Measurements from ENCODE around the gene VPS39. TPM values are rescaled to one million over a fixed set of nuclear protein-coding genes. Genes with fewer than 3 reads are reported as not detected.

The VPS39 gene
- total and polyA plus RNA-seq, 9 of the 15 experiments (the other 6 are each of a cell fraction or from before 2014, with no cell fraction given): 3.2 to 37.3 (median 21.8) TPM

GRCh38 chr15:42111924-42112323, 96.2 kb downstream of the VPS39 start:
- no peaks in the 10 kb centered on the region for H3K36me3 ChIP-seq (ENCODE audit: control insufficient read depth, insufficient read depth, low read length)
- H3K9ac ChIP-seq (ENCODE audit: insufficient read depth in 1 of 2, low read depth in 2 of 2, low read length in 2 of 2): no peak overlapping the region
- H3K27me3 ChIP-seq (ENCODE audit: control insufficient read depth in 2 of 2, insufficient read depth in 2 of 2, low read length in 2 of 2): peaks cover 4 to 9% of the 10 kb centered on the region in 2 experiments; a peak in 3 of 5 replicates
- in situ Hi-C loops (cut with MboI): no loop called here
- no peak overlapping the region for H3K4me3 ChIP-seq
- 0% methylated on average over 4 of the region's 4 CpGs for WGBS (ENCODE audit: insufficient coverage, low coverage, missing lambda C conversion rate)
- H2AFZ ChIP-seq (ENCODE audit: low read depth, low read length): no peak overlapping the region
- ChIA-PET CTCF (ENCODE audit: low intra/inter-chr PET ratio) (no interaction called here), POLR2A (no interaction called here)
- intact Hi-C loops (cut with micrococcal nuclease): no loop called here
- H3K9me3 ChIP-seq (replicated peaks; ENCODE audit: control insufficient read depth, insufficient read depth, low read depth, low read length): no peaks in the 10 kb centered on the region
- no TSS peak for BruUV-seq (replicated peaks)
- no peak overlapping the region for H3K4me2 ChIP-seq (ENCODE audit: insufficient read depth, low read length)
- H3K79me2 ChIP-seq (ENCODE audit: control insufficient read depth, insufficient read depth, low read length): no peaks in the 10 kb centered on the region
- H3K9me1 ChIP-seq (ENCODE audit: control insufficient read depth, insufficient read depth, low read length): no peaks in the 10 kb centered on the region
- H4K20me1 ChIP-seq (replicated peaks; ENCODE audit: control insufficient read depth, insufficient read depth, low read length): no peaks in the 10 kb centered on the region
- no peak for FAIRE-seq
- no peak for ATAC-seq
- H3K27ac ChIP-seq (ENCODE audit: extremely low read depth, low read depth, low read length): no peak overlapping the region
- no peak for DNase-seq (ENCODE audit: extremely low read depth in 1 of 4, low spot score in 3 of 4)
- H3K4me1 ChIP-seq (replicated peaks in 1 of 2; ENCODE audit: control insufficient read depth in 2 of 2, insufficient read depth in 2 of 2, low read length in 2 of 2): no peaks in the 10 kb centered on the region
- TF ChIP-seq ZNF449 (CRISPR knock-in tag; IDR thresholded peaks at IDR 0.05) (no peak), SUPT5H (IDR thresholded peaks at IDR 0.05) (no peak), EWSR1 (IDR thresholded peaks at IDR 0.05; ENCODE audit: borderline replicate concordance, low read depth, partially characterized antibody) (no peak), SRSF7 (optimal IDR thresholded peaks at IDR 0.05; ENCODE audit: low read depth, low read length) (no peak), BDP1 (IDR thresholded peaks at IDR 0.05; ENCODE audit: insufficient read depth, insufficient read length) (no peak), BCOR (IDR thresholded peaks at IDR 0.05) (no peak), ELF2 (CRISPR knock-in tag; IDR thresholded peaks at IDR 0.05) (no peak), ILF3 (IDR thresholded peaks at IDR 0.05; ENCODE audit: borderline replicate concordance) (no peak), SNRNP70 (optimal IDR thresholded peaks at IDR 0.05; ENCODE audit: low read depth, low read length) (no peak), NBN (IDR thresholded peaks at IDR 0.05; ENCODE audit: low read depth) (no peak), EP400 (IDR thresholded peaks at IDR 0.05) (no peak), SMAD1 (IDR thresholded peaks at IDR 0.05; ENCODE audit: low read depth, low read length, partially characterized antibody) (no peak), TFE3 (CRISPR knock-in tag; IDR thresholded peaks at IDR 0.05) (no peak), ATF1 (CRISPR knock-in tag; IDR thresholded peaks at IDR 0.05) (no peak), ATF1 (tag; IDR thresholded peaks at IDR 0.05) (no peak), SIX5 (IDR thresholded peaks at IDR 0.05; ENCODE audit: borderline replicate concordance in 1 of 2, insufficient read depth in 1 of 2, low read depth in 1 of 2, low read length in 2 of 2) (no peak), PREB (CRISPR knock-in tag; IDR thresholded peaks at IDR 0.05) (no peak), ZNF124 (CRISPR knock-in tag; IDR thresholded peaks at IDR 0.05) (no peak)

Data from K562 (cell line).